ENCODE results near the gene PRODH. TPM values are rescaled to one million over a fixed set of nuclear protein-coding genes. Genes with fewer than 3 reads are reported as not detected.
"Not testable (repeated sequence)": the region's sequence is repeated elsewhere in the genome, so short reads cannot be mapped to it uniquely, and the experiment has no call there.

PRODH gene
- total and polyA plus RNA-seq, 12 donors = 1.2 to 23.7 (median 6.4) TPM

GRCh38 chr22:18927020-18927419 is 9.1 kb downstream of the PRODH start:
- Histone ChIP-seq H3K4me1 (no peaks in the 10 kb centered on the region), H3K27me3 (no peaks in the 10 kb centered on the region), H3K4me3 (no peak overlapping the region), H3K9me3 (no peaks in the 10 kb centered on the region), H3K36me3 (no peaks in the 10 kb centered on the region), H3K27ac (no peak overlapping the region)
- no peak for TF ChIP-seq CTCF (IDR thresholded peaks at IDR 0.05)
- no CpG with 5 or more reads among the region's 4 CpGs for WGBS, 2 donors
- peak in 3 of 8 donors; percentile 9 to 19 (median 12) for ATAC-seq
- no peak for DNase-seq
- intact Hi-C loops (cut with DNase I) = no loop called here

- Histone ChIP-seq H3K27ac (no peak overlapping the region), H3K36me3 (no peaks in the 10 kb centered on the region), H3K4me1 (no peaks in the 10 kb centered on the region), H3K9me3 (no peaks in the 10 kb centered on the region), H3K27me3 (no peaks in the 10 kb centered on the region), H3K4me3 (no peak overlapping the region)
- intact Hi-C loops (cut with DNase I) = no loop called here
- ATAC-seq (no peak), DNase-seq (no peak)
- no peak for TF ChIP-seq CTCF (IDR thresholded peaks at IDR 0.05)
- whole genome bisulfite sequencing, 2 donors = no CpG with 5 or more reads among the region's 20 CpGs
These were observed 10.6 kb downstream of the PRODH start for GRCh38 chr22:18925368-18926064.

DNA sequence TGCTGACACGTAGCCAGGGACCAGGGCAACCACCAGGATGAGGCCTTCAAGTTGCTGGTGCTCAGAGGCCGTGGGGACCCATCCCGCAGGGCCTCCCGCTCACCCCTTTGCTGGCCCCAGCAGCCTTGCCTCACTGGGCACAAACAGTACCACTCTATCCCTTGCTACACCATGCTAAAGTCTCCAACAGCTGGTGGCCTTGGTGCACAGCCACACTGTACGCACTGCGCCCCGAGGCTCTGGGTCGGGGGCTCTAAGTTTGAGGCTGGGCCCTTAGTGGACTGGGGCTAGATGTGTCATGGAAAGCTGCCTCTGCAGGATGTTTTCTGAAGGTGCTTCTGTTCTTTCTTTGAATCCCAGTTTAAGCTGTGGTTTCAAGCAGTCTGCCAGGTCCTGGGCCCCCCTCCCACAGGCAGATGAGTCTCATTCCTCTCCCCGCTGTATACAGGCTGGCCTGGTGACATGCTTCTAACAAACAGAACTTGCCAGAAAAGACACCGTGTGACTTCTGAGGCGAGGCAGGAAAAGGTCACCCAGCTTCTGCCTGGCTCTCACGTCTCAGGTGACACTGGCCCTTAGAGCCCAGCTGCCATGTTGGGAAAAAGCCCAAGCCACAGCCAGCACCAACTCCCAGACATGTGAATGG is 15.7 kb downstream of the PRODH start:
- peak in 1 of 8 donors; percentile 48 for ATAC-seq
- H3K4me3 ChIP-seq; H3K27ac ChIP-seq; H3K36me3 ChIP-seq; H3K27me3 ChIP-seq; H3K9me3 ChIP-seq; DNase-seq; intact Hi-C loops (cut with DNase I); H3K4me1 ChIP-seq: not testable (repeated sequence)
- WGBS, 2 donors = no CpG with 5 or more reads among the region's 12 CpGs

GRCh38 chr22:18917818-18918217 is 18.3 kb downstream of the PRODH start:
- H3K9me3 ChIP-seq; ATAC-seq; H3K4me3 ChIP-seq; H3K36me3 ChIP-seq; intact Hi-C loops (cut with DNase I); H3K27me3 ChIP-seq; H3K4me1 ChIP-seq; H3K27ac ChIP-seq; DNase-seq: not testable (repeated sequence)
- WGBS, 2 donors = 50 to 53% methylated on average over 1 of the region's 3 CpGs

- H3K27me3 ChIP-seq; H3K4me3 ChIP-seq; DNase-seq; intact Hi-C loops (cut with DNase I); H3K4me1 ChIP-seq; H3K9me3 ChIP-seq; H3K36me3 ChIP-seq; H3K27ac ChIP-seq; ATAC-seq: not testable (repeated sequence)
- no CpG with 5 or more reads among the region's 9 CpGs for WGBS, 2 donors
These were observed 20.5 kb downstream of the PRODH start for GRCh38 chr22:18915550-18915949.

GRCh38 chr22:18914558-18914957 is 21.5 kb downstream of the PRODH start:
- H3K9me3 ChIP-seq; H3K27me3 ChIP-seq; DNase-seq; H3K4me3 ChIP-seq; H3K27ac ChIP-seq; intact Hi-C loops (cut with DNase I); H3K36me3 ChIP-seq; ATAC-seq; H3K4me1 ChIP-seq: not testable (repeated sequence)
- WGBS, 2 donors = no CpG with 5 or more reads among the region's 10 CpGs

GRCh38 chr22:18912264-18912946 is 23.7 kb downstream of the PRODH start:
- H3K27me3 ChIP-seq; H3K36me3 ChIP-seq; DNase-seq; H3K9me3 ChIP-seq; H3K4me1 ChIP-seq; H3K27ac ChIP-seq; H3K4me3 ChIP-seq; intact Hi-C loops (cut with DNase I): not testable (repeated sequence)
- no CpG with 5 or more reads among the region's 10 CpGs for WGBS, 2 donors
- peak in 1 of 8 donors; percentile 21 for ATAC-seq

- H3K9me3 ChIP-seq; DNase-seq; H3K27me3 ChIP-seq; ATAC-seq; H3K4me1 ChIP-seq; H3K36me3 ChIP-seq; H3K4me3 ChIP-seq; intact Hi-C loops (cut with DNase I); H3K27ac ChIP-seq: not testable (repeated sequence)
- WGBS, 2 donors = no CpG with 5 or more reads among the region's 2 CpGs
These were observed 24.6 kb downstream of the PRODH start for GRCh38 chr22:18911535-18911934.
